ENCODE results near the gene LDLRAD2. TPM values are rescaled to one million over a fixed set of nuclear protein-coding genes. Genes with fewer than 3 reads are reported as not detected.

The LDLRAD2 gene
- total RNA-seq, 1 experiment from 2014 or later: not detected

DNA sequence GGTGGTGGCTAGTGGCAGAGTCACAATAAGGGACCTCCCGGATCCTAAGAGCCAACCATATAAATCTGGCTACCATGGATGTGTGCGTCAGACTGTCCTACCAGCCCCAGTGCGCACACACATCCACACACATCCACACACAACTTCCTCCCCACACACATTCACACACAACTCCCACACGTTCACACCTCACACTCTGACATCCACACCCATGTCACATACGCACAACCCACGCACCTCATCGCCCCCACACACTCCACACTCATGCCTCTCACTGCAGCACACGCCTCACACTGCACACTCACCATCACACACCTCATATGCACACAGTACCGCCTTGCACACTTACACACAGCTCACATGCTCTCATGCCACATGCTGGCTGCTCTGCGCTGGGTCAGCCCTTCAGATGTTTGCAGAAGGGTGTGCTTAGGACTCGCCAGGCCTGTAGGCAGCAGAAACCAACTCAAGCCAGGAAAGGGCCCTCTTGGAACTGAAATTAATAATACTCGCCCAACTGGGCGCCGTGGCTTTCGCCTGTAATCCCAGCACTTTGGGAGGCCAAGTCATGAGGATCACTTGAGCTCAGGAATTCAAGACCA is 3.0 kb downstream of the LDLRAD2 start:
- Histone ChIP-seq H3K36me3 (ENCODE audit: insufficient read depth, low read length, poor library complexity, severe bottlenecking) (no peaks in the 10 kb centered on the region), H3K27ac (ENCODE audit: low read depth, low read length, poor library complexity, severe bottlenecking) (no peak overlapping the region), H3K9me3 (ENCODE audit: low read depth, low read length, poor library complexity, severe bottlenecking) (no peaks in the 10 kb centered on the region), H3K27me3 (replicated peaks; ENCODE audit: insufficient read depth, low read depth, low read length, poor library complexity) (peaks cover 10% of the 10 kb centered on the region), H3K4me1 (ENCODE audit: insufficient read depth, low read length, poor library complexity, severe bottlenecking) (no peaks in the 10 kb centered on the region), H3K4me3 (ENCODE audit: low read depth, low read length, poor library complexity, severe bottlenecking) (no peak overlapping the region)
- DNase-seq (ENCODE audit: low spot score): no peak
- BruUV-seq (replicated peaks): no TSS peak
- TF ChIP-seq EZH2 (IDR thresholded peaks at IDR 0.05; ENCODE audit: borderline replicate concordance, low read depth, low read length, poor library complexity, severe bottlenecking): no peak
- intact Hi-C loops (cut with micrococcal nuclease; ENCODE audit: unreplicated experiment): no loop called here
- POLR2A ChIA-PET (ENCODE audit: low non-redundant PET): no interaction called here
- CTCF ChIA-PET: no interaction called here

GRCh38 chr1:21815724-21816321 is 3.8 kb downstream of the LDLRAD2 start:
- ChIA-PET CTCF (no interaction called here), POLR2A (ENCODE audit: low non-redundant PET) (no interaction called here)
- H3K9me3 ChIP-seq (ENCODE audit: low read depth, low read length, poor library complexity, severe bottlenecking): no peaks in the 10 kb centered on the region
- H3K27ac ChIP-seq (ENCODE audit: low read depth, low read length, poor library complexity, severe bottlenecking): no peak overlapping the region
- intact Hi-C loops (cut with micrococcal nuclease; ENCODE audit: unreplicated experiment): no loop called here
- no peak for TF ChIP-seq EZH2 (IDR thresholded peaks at IDR 0.05; ENCODE audit: borderline replicate concordance, low read depth, low read length, poor library complexity, severe bottlenecking)
- TF ChIP-seq, protein P1, sequence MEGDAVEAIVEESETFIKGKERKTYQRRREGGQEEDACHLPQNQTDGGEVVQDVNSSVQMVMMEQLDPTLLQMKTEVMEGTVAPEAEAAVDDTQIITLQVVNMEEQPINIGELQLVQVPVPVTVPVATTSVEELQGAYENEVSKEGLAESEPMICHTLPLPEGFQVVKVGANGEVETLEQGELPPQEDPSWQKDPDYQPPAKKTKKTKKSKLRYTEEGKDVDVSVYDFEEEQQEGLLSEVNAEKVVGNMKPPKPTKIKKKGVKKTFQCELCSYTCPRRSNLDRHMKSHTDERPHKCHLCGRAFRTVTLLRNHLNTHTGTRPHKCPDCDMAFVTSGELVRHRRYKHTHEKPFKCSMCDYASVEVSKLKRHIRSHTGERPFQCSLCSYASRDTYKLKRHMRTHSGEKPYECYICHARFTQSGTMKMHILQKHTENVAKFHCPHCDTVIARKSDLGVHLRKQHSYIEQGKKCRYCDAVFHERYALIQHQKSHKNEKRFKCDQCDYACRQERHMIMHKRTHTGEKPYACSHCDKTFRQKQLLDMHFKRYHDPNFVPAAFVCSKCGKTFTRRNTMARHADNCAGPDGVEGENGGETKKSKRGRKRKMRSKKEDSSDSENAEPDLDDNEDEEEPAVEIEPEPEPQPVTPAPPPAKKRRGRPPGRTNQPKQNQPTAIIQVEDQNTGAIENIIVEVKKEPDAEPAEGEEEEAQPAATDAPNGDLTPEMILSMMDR (conservative IDR thresholded peaks at IDR 0.05; ENCODE audit: low read depth, low read length): no peak
- no peaks in the 10 kb centered on the region for H3K36me3 ChIP-seq (ENCODE audit: insufficient read depth, low read length, poor library complexity, severe bottlenecking)
- no peaks in the 10 kb centered on the region for H3K4me1 ChIP-seq (ENCODE audit: insufficient read depth, low read length, poor library complexity, severe bottlenecking)
- no peak for DNase-seq (ENCODE audit: low spot score)
- H3K4me3 ChIP-seq (ENCODE audit: low read depth, low read length, poor library complexity, severe bottlenecking): no peak overlapping the region
- H3K27me3 ChIP-seq (replicated peaks; ENCODE audit: insufficient read depth, low read depth, low read length, poor library complexity): peaks cover 10% of the 10 kb centered on the region
- no TSS peak for BruUV-seq (replicated peaks)

GRCh38 chr1:21816602-21817302 is 4.7 kb downstream of the LDLRAD2 start:
- TF ChIP-seq, protein P1 (conservative IDR thresholded peaks at IDR 0.05; ENCODE audit: low read depth, low read length): no peak
- no peak for TF ChIP-seq EZH2 (IDR thresholded peaks at IDR 0.05; ENCODE audit: borderline replicate concordance, low read depth, low read length, poor library complexity, severe bottlenecking)
- H3K4me1 ChIP-seq (ENCODE audit: insufficient read depth, low read length, poor library complexity, severe bottlenecking): no peaks in the 10 kb centered on the region
- no TSS peak for BruUV-seq (replicated peaks)
- ChIA-PET POLR2A (ENCODE audit: low non-redundant PET) (no interaction called here), CTCF (no interaction called here)
- H3K9me3 ChIP-seq (ENCODE audit: low read depth, low read length, poor library complexity, severe bottlenecking): no peaks in the 10 kb centered on the region
- H3K36me3 ChIP-seq (ENCODE audit: insufficient read depth, low read length, poor library complexity, severe bottlenecking): no peaks in the 10 kb centered on the region
- DNase-seq (ENCODE audit: low spot score): no peak
- H3K4me3 ChIP-seq (ENCODE audit: low read depth, low read length, poor library complexity, severe bottlenecking): no peak overlapping the region
- peaks cover 10% of the 10 kb centered on the region for H3K27me3 ChIP-seq (replicated peaks; ENCODE audit: insufficient read depth, low read depth, low read length, poor library complexity)
- intact Hi-C loops (cut with micrococcal nuclease; ENCODE audit: unreplicated experiment): no loop called here
- no peak overlapping the region for H3K27ac ChIP-seq (ENCODE audit: low read depth, low read length, poor library complexity, severe bottlenecking)
